ENCODE measurements around the gene NFIB. TPM values are rescaled to one million over a fixed set of nuclear protein-coding genes. Genes with fewer than 3 reads are reported as not detected.

NFIB gene
- total and polyA plus RNA-seq, 2 of the 8 experiments (the other 6 are each of a cell fraction or from before 2014, with no cell fraction given), result 2.6 to 13.1 TPM

GRCh38 chr9:14281876-14282275, 32.1 kb downstream of the NFIB start (continued):
- TF ChIP-seq, protein P1, sequence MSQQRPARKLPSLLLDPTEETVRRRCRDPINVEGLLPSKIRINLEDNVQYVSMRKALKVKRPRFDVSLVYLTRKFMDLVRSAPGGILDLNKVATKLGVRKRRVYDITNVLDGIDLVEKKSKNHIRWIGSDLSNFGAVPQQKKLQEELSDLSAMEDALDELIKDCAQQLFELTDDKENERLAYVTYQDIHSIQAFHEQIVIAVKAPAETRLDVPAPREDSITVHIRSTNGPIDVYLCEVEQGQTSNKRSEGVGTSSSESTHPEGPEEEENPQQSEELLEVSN (IDR thresholded peaks at IDR 0.05), result no peak
- TF ChIP-seq EZH2 (IDR thresholded peaks at IDR 0.05; ENCODE audit: low read depth, low read length, severe bottlenecking) (no peak), RXRA (IDR thresholded peaks at IDR 0.05; ENCODE audit: insufficient read depth, low read depth, low read length) (no peak), POLR2A (IDR thresholded peaks at IDR 0.05; ENCODE audit: control extremely low read depth in 1 of 2, low read depth in 2 of 2, low read length in 2 of 2) (no peak), CHD1 (IDR thresholded peaks at IDR 0.05; ENCODE audit: low read depth, low read length) (no peak)
